GM10266 (cell line): Measurements from ENCODE around the gene SEBOX.

Source experiments
- DNase-seq: peaks from one replicate; pipeline ENCODE4 v3.0.0; 2012; ENCODE audit errors: extremely low spot score
- TF ChIP-seq, protein P1 (sequence below): IDR thresholded peaks from 2 replicates; pipeline ENCODE4 v1.5.1; 2012; ENCODE audit warnings: mild to moderate bottlenecking, low read depth; ENCODE audit not compliant: control insufficient read depth, insufficient read depth; ENCODE audit errors: missing control alignments

Gene SEBOX, protein sequence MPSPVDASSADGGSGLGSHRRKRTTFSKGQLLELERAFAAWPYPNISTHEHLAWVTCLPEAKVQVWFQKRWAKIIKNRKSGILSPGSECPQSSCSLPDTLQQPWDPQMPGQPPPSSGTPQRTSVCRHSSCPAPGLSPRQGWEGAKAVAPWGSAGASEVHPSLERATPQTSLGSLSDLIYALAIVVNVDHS

DNA sequence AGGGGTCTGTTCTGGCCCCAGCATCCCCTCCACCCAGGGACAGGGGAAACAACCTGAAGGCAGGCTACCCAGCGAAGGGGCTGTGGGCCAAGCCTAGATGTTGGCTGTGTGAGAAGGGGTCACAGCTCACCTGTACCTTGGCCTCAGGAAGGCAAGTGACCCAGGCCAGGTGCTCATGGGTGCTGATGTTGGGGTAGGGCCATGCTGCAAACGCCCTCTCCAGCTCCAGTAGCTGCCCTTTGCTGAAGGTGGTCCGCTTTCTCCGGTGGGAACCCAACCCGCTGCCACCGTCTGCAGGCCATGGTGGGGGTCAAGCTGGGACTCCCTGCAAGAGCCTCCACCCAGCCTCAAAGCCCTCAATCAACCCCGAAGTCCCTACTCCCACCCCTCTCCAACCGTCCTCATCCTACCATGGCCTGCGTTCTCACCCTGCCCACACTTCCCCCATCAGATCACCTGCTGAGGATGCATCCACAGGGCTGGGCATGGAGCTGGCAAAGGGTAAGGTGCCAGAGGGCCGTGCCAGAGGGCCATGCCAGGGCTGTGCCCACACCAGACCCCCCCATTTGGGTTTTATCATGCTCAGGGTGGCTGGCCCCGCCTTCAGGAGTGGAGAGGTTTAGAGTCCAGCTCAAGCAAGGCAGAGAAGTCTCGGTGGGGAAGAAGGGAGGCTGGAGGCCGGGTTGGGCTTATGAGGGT is at the start of gene SEBOX:
TSS of gene SEBOX (minus strand) at position 535 of the 699 bp plus-strand sequence. CDS start at position 487, 48 bp downstream.
- TF ChIP-seq, protein P1, sequence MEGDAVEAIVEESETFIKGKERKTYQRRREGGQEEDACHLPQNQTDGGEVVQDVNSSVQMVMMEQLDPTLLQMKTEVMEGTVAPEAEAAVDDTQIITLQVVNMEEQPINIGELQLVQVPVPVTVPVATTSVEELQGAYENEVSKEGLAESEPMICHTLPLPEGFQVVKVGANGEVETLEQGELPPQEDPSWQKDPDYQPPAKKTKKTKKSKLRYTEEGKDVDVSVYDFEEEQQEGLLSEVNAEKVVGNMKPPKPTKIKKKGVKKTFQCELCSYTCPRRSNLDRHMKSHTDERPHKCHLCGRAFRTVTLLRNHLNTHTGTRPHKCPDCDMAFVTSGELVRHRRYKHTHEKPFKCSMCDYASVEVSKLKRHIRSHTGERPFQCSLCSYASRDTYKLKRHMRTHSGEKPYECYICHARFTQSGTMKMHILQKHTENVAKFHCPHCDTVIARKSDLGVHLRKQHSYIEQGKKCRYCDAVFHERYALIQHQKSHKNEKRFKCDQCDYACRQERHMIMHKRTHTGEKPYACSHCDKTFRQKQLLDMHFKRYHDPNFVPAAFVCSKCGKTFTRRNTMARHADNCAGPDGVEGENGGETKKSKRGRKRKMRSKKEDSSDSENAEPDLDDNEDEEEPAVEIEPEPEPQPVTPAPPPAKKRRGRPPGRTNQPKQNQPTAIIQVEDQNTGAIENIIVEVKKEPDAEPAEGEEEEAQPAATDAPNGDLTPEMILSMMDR = no peak
- DNase-seq = no peak

DNA sequence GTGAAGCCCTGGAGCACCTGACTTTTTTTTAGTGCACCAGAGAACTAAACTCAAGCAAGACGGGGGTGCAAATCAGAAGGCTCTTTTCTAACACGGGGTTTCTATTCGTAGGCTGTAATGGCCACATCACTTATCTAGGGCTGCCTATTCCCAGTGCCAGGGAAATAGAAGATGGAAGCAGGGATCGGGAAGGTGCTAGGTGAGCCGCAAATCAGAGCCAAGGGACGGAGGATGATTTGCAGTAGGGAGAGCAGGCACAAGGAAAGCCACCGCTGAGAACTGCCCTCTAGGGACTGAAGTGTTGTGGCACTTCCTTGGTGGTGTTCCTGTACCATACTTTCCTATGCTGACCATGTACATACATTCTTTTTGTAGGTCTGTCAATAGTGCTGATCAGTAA is 48.8 kb upstream of the SEBOX start:
- DNase-seq = no peak

DNA sequence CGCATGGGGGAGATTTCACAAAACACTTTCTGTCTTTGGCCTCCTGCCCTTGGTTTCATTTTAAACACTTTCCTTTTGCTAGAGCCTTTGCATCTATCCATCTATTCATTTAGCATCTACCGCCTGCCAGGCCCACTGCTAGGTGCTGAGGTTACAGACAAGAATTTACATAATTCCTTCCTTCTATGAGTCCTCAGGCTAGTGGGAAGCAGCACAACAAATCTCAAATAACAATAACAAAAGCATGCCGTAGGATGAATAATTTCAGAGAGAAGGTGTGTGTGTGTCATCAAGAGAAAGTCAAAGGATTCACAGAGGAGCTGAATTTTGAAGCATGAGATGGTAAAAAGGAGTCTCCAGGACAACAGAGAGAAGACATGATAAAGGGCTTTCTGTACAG is 47.1 kb upstream of the SEBOX start:
- no peak for DNase-seq
- TF ChIP-seq, protein P1 = no peak

More for the DNA sequence above, 48.8 kb upstream of the SEBOX start:
- TF ChIP-seq, protein P1 = no peak

DNA sequence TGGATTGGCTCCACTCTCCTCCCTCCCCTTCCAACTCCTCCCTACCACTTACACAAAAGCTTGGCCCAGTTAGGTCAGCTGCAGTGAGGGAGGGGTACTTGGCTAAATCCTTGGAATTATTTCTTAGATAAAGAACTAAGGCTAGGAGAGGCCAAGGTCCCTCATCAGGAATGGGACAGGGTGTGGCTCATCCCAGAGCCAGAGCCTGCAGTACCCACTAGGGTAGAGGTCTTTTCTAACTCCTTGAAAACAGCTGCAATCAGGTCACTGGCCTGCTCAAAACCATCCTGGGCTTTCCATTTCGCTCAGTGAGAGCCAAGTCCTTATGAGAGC is 42.9 kb upstream of the SEBOX start:
- TF ChIP-seq, protein P1 = no peak
- no peak for DNase-seq

DNA sequence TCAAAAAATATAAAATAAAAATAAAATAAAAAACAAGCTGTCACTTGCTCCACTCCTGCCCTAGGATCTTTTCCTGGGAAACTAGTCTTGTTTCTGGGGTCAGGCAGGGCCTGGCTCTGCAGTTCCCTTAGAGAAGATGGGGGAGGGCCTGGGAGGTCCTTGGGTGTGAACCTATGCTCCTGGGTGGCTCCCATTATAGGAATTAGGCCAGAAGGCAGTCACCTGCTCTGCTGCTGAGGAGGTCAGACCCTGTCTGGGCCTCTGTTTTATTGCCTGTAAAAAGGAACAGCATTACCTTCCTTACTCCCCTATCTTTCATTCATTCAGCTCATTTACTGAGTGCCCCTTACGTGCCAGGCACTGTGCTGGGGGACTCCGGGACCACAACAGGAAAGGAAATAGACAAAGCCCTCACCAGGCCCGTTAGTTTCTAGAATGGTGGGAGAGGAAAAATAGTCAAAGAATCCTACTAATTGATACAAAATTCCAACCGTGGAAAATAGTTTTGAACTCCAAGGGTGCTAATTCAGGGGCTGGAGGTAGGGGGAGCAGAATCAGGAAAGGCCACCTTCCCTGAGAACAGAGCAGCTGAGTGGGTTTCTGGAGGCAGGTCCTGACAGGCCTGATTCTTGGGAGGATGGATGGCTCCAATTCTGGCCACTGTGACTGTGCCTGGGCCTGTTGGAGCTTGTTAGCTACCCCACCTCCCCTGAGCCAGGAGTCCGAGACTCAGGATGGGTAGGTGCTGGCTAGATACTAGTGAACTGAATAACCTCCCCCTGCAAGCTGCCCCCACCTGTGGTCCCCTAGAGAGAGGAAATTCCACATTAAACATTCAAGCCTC is 42.4 kb upstream of the SEBOX start:
- TF ChIP-seq, protein P1 = no peak
- DNase-seq = no peak

DNA sequence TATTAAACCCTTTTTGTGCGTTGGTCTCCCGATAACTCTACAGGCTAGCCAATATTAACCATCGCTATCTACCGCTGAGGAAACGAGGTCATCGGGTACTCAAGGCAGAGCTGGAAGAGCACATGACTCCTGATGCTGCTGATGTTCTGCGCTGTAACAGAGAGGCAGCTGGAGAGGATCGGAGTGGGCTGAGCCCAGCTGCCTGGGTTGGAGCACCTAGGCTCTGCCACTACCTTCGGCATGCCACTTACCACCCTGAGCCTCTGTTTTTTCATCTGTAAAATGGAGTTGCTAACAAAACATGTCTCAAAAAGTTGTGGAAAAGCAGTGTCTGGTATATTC is 41.4 kb upstream of the SEBOX start:
- no peak for DNase-seq
- TF ChIP-seq, protein P1 = no peak
